ENCODE data around the gene SFT2D2. TPM values are rescaled to one million over a fixed set of nuclear protein-coding genes. Genes with fewer than 3 reads are reported as not detected.

SFT2D2 gene
- polyA plus RNA-seq, 1 donor: 15.3 TPM

- 100% methylated on average over 1 of the region's 2 CpGs for WGBS (ENCODE audit: insufficient coverage, low lambda C conversion rate)
These were observed 35.6 kb downstream of the SFT2D2 start for GRCh38 chr1:168261390-168261789.

GRCh38 chr1:168263130-168263529, 37.3 kb downstream of the SFT2D2 start:
- no peaks in the 10 kb centered on the region for H3K4me1 ChIP-seq (ENCODE audit: control insufficient read depth, insufficient read depth, low read length)
- no peak for DNase-seq
- no peak overlapping the region for H3K4me3 ChIP-seq (ENCODE audit: low read length)
- H3K9me3 ChIP-seq (ENCODE audit: control insufficient read depth, low read depth, low read length): no peaks in the 10 kb centered on the region
- no peaks in the 10 kb centered on the region for H3K27me3 ChIP-seq (ENCODE audit: control insufficient read depth, insufficient read depth, low read length)
- peaks cover 12% of the 10 kb centered on the region for H3K36me3 ChIP-seq (ENCODE audit: control insufficient read depth, insufficient read depth, low read length)
- WGBS (ENCODE audit: insufficient coverage, low lambda C conversion rate): 100% methylated on average over 2 of the region's 4 CpGs
- no peak overlapping the region for H3K27ac ChIP-seq (ENCODE audit: low read length)

More at GRCh38 chr1:168261390-168261789, 35.6 kb downstream of the SFT2D2 start:
- no peak for DNase-seq
- no peaks in the 10 kb centered on the region for H3K27me3 ChIP-seq (ENCODE audit: control insufficient read depth, insufficient read depth, low read length)
- no peak overlapping the region for H3K4me3 ChIP-seq (ENCODE audit: low read length)
- H3K36me3 ChIP-seq (ENCODE audit: control insufficient read depth, insufficient read depth, low read length): peaks cover 12% of the 10 kb centered on the region
- H3K9me3 ChIP-seq (ENCODE audit: control insufficient read depth, low read depth, low read length): peaks cover 7% of the 10 kb centered on the region
- H3K27ac ChIP-seq (ENCODE audit: low read length): no peak overlapping the region
- no peaks in the 10 kb centered on the region for H3K4me1 ChIP-seq (ENCODE audit: control insufficient read depth, insufficient read depth, low read length)

GRCh38 chr1:168264296-168264695, 38.5 kb downstream of the SFT2D2 start:
- no peak overlapping the region for H3K27ac ChIP-seq (ENCODE audit: low read length)
- H3K4me1 ChIP-seq (ENCODE audit: control insufficient read depth, insufficient read depth, low read length): no peaks in the 10 kb centered on the region
- peaks cover 12% of the 10 kb centered on the region for H3K36me3 ChIP-seq (ENCODE audit: control insufficient read depth, insufficient read depth, low read length)
- no peak overlapping the region for H3K4me3 ChIP-seq (ENCODE audit: low read length)
- DNase-seq: no peak
- no CpG with 5 or more reads among the region's 7 CpGs for WGBS (ENCODE audit: insufficient coverage, low lambda C conversion rate)
- H3K9me3 ChIP-seq (ENCODE audit: control insufficient read depth, low read depth, low read length): no peaks in the 10 kb centered on the region
- no peaks in the 10 kb centered on the region for H3K27me3 ChIP-seq (ENCODE audit: control insufficient read depth, insufficient read depth, low read length)

- Histone ChIP-seq H3K4me1 (ENCODE audit: control insufficient read depth, insufficient read depth, low read length) (no peaks in the 10 kb centered on the region), H3K27me3 (ENCODE audit: control insufficient read depth, insufficient read depth, low read length) (no peaks in the 10 kb centered on the region), H3K36me3 (ENCODE audit: control insufficient read depth, insufficient read depth, low read length) (peaks cover 10% of the 10 kb centered on the region), H3K4me3 (ENCODE audit: low read length) (no peak overlapping the region), H3K9me3 (ENCODE audit: control insufficient read depth, low read depth, low read length) (no peaks in the 10 kb centered on the region), H3K27ac (ENCODE audit: low read length) (no peak overlapping the region)
- no CpG with 5 or more reads among the region's 1 CpG for WGBS (ENCODE audit: insufficient coverage, low lambda C conversion rate)
- DNase-seq: no peak
These were observed 39.8 kb downstream of the SFT2D2 start for GRCh38 chr1:168265596-168265995.

DNA sequence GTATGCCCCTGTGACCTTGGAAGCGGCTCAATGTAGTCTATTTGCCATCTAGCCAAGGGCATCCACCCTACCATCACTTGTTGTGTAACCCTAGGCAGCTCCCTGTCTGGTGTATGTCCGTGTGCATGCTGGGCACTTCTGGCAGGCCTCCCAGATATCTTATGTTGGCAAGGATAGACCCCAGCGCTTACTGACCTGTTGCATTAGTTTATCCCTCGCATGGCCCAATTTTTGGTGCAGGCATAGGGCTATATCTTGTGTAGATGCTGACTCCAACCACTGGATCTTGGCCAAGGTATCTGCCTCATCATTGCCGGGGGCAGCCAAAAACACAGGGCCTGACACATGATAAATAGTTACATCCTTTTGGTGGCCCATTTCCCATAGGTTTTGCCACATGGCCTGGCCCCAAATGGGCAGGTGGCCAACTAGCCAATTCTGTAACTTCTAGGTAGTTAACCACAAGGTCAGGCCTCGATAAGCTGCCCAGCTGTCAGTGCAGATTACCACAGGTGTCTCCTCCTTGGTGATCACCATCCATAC, 40.9 kb downstream of the SFT2D2 start:
- Histone ChIP-seq H3K27ac (ENCODE audit: low read length) (no peak overlapping the region), H3K27me3 (ENCODE audit: control insufficient read depth, insufficient read depth, low read length) (no peaks in the 10 kb centered on the region), H3K9me3 (ENCODE audit: control insufficient read depth, low read depth, low read length) (no peaks in the 10 kb centered on the region), H3K4me3 (ENCODE audit: low read length) (no peak overlapping the region), H3K4me1 (ENCODE audit: control insufficient read depth, insufficient read depth, low read length) (no peaks in the 10 kb centered on the region), H3K36me3 (ENCODE audit: control insufficient read depth, insufficient read depth, low read length) (peaks cover 8% of the 10 kb centered on the region)
- DNase-seq: no peak
- no CpG with 5 or more reads among the region's 6 CpGs for WGBS (ENCODE audit: insufficient coverage, low lambda C conversion rate)

- H3K27ac ChIP-seq (ENCODE audit: low read length): no peak overlapping the region
- no peak for DNase-seq
- no peaks in the 10 kb centered on the region for H3K36me3 ChIP-seq (ENCODE audit: control insufficient read depth, insufficient read depth, low read length)
- WGBS (ENCODE audit: insufficient coverage, low lambda C conversion rate): no CpG with 5 or more reads among the region's 1 CpG
- H3K9me3 ChIP-seq (ENCODE audit: control insufficient read depth, low read depth, low read length): no peaks in the 10 kb centered on the region
- H3K27me3 ChIP-seq (ENCODE audit: control insufficient read depth, insufficient read depth, low read length): no peaks in the 10 kb centered on the region
- no peaks in the 10 kb centered on the region for H3K4me1 ChIP-seq (ENCODE audit: control insufficient read depth, insufficient read depth, low read length)
- no peak overlapping the region for H3K4me3 ChIP-seq (ENCODE audit: low read length)
These were observed 45.8 kb downstream of the SFT2D2 start for GRCh38 chr1:168271636-168272035.

DNA sequence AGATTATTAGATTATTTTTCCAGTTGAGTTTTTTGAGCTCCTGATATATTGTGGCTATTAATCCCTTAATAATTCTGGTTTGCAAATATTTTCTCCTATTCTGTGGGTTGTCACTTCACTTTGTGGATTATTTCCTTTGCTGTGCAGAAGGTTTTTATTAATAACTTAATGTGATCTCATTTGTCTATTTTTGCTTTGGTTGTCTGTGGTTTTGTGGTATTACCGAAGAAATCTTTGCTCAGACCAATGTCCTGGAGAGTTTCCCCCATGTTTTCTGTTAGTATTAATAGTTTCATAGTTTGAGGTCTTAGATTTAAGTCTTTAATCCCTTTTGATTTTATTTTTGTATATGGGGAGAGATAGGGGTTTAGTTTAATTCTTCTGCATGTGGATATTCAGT, 47.8 kb downstream of the SFT2D2 start:
- Histone ChIP-seq H3K36me3 (ENCODE audit: control insufficient read depth, insufficient read depth, low read length) (no peaks in the 10 kb centered on the region), H3K4me3 (ENCODE audit: low read length) (no peak overlapping the region), H3K27me3 (ENCODE audit: control insufficient read depth, insufficient read depth, low read length) (no peaks in the 10 kb centered on the region), H3K27ac (ENCODE audit: low read length) (no peak overlapping the region), H3K4me1 (ENCODE audit: control insufficient read depth, insufficient read depth, low read length) (no peaks in the 10 kb centered on the region), H3K9me3 (ENCODE audit: control insufficient read depth, low read depth, low read length) (peaks cover 6% of the 10 kb centered on the region)
- DNase-seq: no peak
- no CpG with 5 or more reads among the region's 1 CpG for WGBS (ENCODE audit: insufficient coverage, low lambda C conversion rate)

GRCh38 chr1:168279253-168279652, 53.4 kb downstream of the SFT2D2 start:
- no peak overlapping the region for H3K27ac ChIP-seq (ENCODE audit: low read length)
- peaks cover 6% of the 10 kb centered on the region for H3K9me3 ChIP-seq (ENCODE audit: control insufficient read depth, low read depth, low read length)
- no peak for DNase-seq
- no peaks in the 10 kb centered on the region for H3K4me1 ChIP-seq (ENCODE audit: control insufficient read depth, insufficient read depth, low read length)
- H3K4me3 ChIP-seq (ENCODE audit: low read length): no peak overlapping the region
- no peaks in the 10 kb centered on the region for H3K36me3 ChIP-seq (ENCODE audit: control insufficient read depth, insufficient read depth, low read length)
- no peaks in the 10 kb centered on the region for H3K27me3 ChIP-seq (ENCODE audit: control insufficient read depth, insufficient read depth, low read length)
- WGBS (ENCODE audit: insufficient coverage, low lambda C conversion rate): 80% methylated on average over 1 of the region's 1 CpG

GRCh38 chr1:168280296-168280927, 54.6 kb downstream of the SFT2D2 start, which contains the start of gene TBX19:
TSS of gene TBX19 (plus strand) at chr1:168280877. CDS start at chr1:168281091, 214 bp downstream.
- Histone ChIP-seq H3K27ac (ENCODE audit: low read length) (no peak within 1 kb of the TSS), H3K9me3 (ENCODE audit: control insufficient read depth, low read depth, low read length) (peaks cover 6% of the 10 kb centered on the region), H3K27me3 (ENCODE audit: control insufficient read depth, insufficient read depth, low read length) (no peaks in the 10 kb centered on the region), H3K4me3 (ENCODE audit: low read length) (no peak within 1 kb of the TSS), H3K4me1 (ENCODE audit: control insufficient read depth, insufficient read depth, low read length) (no peaks in the 10 kb centered on the region), H3K36me3 (ENCODE audit: control insufficient read depth, insufficient read depth, low read length) (no peaks in the 10 kb centered on the region)
- DNase-seq: no peak
- WGBS (ENCODE audit: insufficient coverage, low lambda C conversion rate): no CpG with 5 or more reads among the region's 7 CpGs

GRCh38 chr1:168281603-168282325, 56.0 kb downstream of the SFT2D2 start:
- Histone ChIP-seq H3K27me3 (ENCODE audit: control insufficient read depth, insufficient read depth, low read length) (no peaks in the 10 kb centered on the region), H3K9me3 (ENCODE audit: control insufficient read depth, low read depth, low read length) (peaks cover 5% of the 10 kb centered on the region), H3K27ac (ENCODE audit: low read length) (no peak overlapping the region), H3K36me3 (ENCODE audit: control insufficient read depth, insufficient read depth, low read length) (no peaks in the 10 kb centered on the region), H3K4me3 (ENCODE audit: low read length) (no peak overlapping the region), H3K4me1 (ENCODE audit: control insufficient read depth, insufficient read depth, low read length) (no peaks in the 10 kb centered on the region)
- WGBS (ENCODE audit: insufficient coverage, low lambda C conversion rate): no CpG with 5 or more reads among the region's 11 CpGs
- no peak for DNase-seq

GRCh38 chr1:168285521-168285790, 59.7 kb downstream of the SFT2D2 start:
- Histone ChIP-seq H3K36me3 (ENCODE audit: control insufficient read depth, insufficient read depth, low read length) (no peaks in the 10 kb centered on the region), H3K4me3 (ENCODE audit: low read length) (no peak overlapping the region), H3K27ac (ENCODE audit: low read length) (no peak overlapping the region), H3K4me1 (ENCODE audit: control insufficient read depth, insufficient read depth, low read length) (no peaks in the 10 kb centered on the region), H3K9me3 (ENCODE audit: control insufficient read depth, low read depth, low read length) (no peaks in the 10 kb centered on the region), H3K27me3 (ENCODE audit: control insufficient read depth, insufficient read depth, low read length) (no peaks in the 10 kb centered on the region)
- DNase-seq: no peak
